A549 treated with AZD2906 at 1 μM for 4 hours (cell line): Measurements from ENCODE around the gene STYXL1. TPM values are rescaled to one million over a fixed set of nuclear protein-coding genes. Genes with fewer than 3 reads are reported as not detected.

Experiments
- total RNA-seq: library from RNA; stranded (reverse); fragments of 200-300 nt; extraction: Qiagen RNA extraction; gene quantifications from 5 replicates; pipeline ENCODE4 v1.2.3, GENCODE V29; 2022

Gene STYXL1, protein sequence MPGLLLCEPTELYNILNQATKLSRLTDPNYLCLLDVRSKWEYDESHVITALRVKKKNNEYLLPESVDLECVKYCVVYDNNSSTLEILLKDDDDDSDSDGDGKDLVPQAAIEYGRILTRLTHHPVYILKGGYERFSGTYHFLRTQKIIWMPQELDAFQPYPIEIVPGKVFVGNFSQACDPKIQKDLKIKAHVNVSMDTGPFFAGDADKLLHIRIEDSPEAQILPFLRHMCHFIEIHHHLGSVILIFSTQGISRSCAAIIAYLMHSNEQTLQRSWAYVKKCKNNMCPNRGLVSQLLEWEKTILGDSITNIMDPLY
- 39.7 to 49.3 TPM (median 44.6 TPM) in 5 replicates for total RNA-seq

GRCh38 chr7:76047811-76048667 is at the start of gene STYXL1, which contains the start of gene MDH2:
TSS of gene STYXL1 (minus strand) at chr7:76048000. CDS start at chr7:76030523, 17,477 bp downstream.
TSS of gene MDH2 (plus strand) at chr7:76048106. CDS start at chr7:76048161, 55 bp downstream.

DNA sequence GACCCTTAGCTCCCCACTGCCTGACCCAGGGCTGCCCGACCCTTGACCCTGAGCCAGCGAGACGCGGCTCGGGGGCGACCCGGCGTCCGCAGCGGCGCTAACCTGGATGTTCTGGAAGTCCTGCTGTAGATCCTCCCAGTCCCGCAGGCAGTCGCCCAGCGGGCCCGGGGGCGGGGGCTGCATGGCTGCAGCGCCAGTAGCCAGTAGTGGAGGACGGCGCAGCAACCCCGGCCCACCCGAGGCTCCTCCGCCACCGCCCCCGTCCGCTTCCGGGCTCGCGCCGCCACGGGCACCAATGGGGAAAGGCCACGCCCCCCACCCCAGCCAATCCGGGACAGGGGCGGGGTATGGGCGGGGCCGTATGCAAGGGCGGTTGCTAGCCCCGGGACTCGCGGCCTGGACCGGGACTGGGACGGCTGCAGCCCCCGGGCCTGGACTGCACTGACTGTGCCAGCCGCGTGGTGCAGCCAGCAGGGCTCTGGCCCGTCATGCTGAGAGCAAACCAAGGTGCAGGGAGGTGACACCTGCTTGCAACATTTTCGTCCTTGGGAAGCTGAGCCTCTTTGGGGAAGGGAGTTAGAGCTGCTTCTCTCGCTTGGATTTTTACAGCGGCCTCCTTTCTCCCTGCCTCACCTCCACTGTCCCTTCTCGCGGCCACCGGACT is 53.3 kb downstream of the STYXL1 start, which contains the start of gene TMEM120A:
TMEM120A (minus strand) TSS at position 208 of the 664 bp plus-strand sequence; CDS start at position 183, 25 bp downstream.

Other genes with a start within 250 kb of the STYXL1 start
- gene CCL24, start 234.2 kb downstream of the STYXL1 start, total RNA-seq = 0.18 TPM in 1 of 5 replicates, not detected in the others
- 80.3 to 98.6 TPM (median 97.6 TPM) in 5 replicates for gene RHBDD2, start 169.0 kb downstream of the STYXL1 start, total RNA-seq
- 135 to 175 TPM (median 166 TPM) in 5 replicates for gene POR, start 132.8 kb downstream of the STYXL1 start, total RNA-seq
- gene TMEM120A, start 53.4 kb downstream of the STYXL1 start, total RNA-seq = 38.6 to 50.5 TPM (median 45.9 TPM) in 5 replicates
- 350 to 422 TPM (median 399 TPM) in 5 replicates for gene MDH2, start 106 bp upstream of the STYXL1 start, total RNA-seq
- gene SRRM3, start 153.9 kb upstream of the STYXL1 start, total RNA-seq = 8.0 to 13.5 TPM (median 12.1 TPM) in 5 replicates